GM19468 (cell line): ENCODE data around the gene GPX3.

Experiments used
- ATAC-seq: cut with Tn5 transposase; IDR thresholded peaks from one replicate; pipeline ENCODE4 v1.9.1; 2021; ENCODE audit warnings: mild to moderate bottlenecking, moderate library complexity, moderate number of reproducible peaks; ENCODE audit not compliant: unreplicated experiment; ENCODE audit errors: extremely low read depth

The GPX3 gene

DNA sequence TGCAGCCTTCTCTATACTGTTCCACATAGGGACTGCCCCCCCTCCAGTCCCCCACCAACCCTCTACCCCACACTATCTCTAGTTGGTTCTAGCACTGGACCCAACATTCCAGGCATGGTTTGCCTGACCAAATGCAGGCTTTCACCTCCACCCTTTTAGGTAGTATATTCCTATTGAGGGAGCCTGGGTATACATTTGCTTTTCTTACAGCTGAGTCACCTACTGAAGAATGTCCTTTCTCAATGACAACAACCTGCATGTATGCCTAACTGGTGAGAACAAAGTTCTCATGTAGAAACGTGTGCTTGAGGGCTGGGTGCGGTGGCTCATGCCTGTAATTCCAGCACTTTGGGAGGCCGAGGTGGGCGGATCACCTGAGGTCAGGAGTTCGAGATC lies 52.2 kb downstream of the GPX3 start:
- no peak for ATAC-seq

DNA sequence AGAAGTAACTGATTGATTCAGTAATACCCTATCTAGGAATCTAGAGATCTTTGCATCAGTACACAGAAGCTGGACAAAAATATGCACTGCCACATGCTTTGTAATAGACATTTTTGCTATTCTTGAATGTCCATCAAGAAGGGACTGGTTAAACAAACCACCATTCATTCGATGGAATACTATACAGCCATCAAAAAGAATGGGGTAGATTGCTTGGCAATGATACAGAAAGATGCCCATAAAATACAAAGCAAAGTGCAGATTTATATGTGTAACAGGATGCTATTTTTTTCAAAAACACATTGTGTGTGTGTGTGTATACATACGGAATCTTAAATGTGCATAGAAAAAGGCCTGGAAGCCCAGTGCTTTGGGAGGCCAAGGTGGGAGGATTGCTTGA lies 52.9 kb downstream of the GPX3 start:
- no peak for ATAC-seq

DNA sequence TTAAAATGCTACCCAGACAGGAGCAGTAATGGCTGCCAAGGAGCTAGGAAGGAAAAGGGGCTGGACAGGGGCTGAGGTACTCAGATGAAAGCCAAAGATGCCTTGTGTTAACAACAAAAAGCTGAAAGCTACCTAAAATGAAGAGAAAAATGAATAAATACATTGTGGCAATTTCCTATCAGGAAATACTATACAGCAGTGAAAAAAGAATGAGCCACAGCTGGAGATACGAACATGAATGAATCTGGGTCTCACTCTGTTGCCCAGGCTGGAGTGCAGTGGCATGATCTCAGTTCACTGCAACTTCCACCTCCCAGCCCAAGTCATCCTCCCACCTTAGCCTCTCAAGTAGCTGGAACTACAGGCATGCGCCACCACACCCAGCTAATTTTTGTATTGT lies 54.2 kb downstream of the GPX3 start:
- no peak for ATAC-seq

DNA sequence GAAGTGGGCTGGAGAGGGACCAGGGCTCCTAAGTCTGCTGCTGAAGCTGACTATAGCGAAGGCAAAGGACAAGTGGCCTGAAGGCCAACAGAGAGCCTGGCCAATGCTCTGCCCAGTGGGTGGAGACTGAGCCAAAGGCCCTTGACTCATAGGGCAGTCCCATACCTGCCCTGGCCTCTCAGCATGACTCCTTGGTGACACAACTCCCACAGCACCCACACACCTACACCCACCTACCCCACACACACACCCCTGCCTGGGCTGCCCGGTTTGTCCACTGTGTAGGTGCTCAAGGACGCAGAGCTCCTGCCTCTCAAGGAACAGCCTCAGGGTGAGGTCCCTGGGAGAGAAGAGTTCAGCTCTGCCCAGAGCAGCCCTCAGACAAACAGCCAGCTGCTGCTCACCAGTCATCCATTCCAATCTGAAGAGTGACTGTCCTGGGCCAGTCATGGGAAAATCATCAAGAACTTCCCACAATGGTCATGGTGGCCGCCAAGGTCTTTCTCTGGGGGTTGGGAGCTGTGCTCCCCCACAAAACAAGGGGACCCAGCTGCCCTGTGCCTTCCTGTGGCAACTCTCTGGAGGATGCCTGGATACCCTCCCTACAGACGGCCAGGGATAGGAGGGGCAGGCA lies 55.4 kb downstream of the GPX3 start:
- no peak for ATAC-seq

DNA sequence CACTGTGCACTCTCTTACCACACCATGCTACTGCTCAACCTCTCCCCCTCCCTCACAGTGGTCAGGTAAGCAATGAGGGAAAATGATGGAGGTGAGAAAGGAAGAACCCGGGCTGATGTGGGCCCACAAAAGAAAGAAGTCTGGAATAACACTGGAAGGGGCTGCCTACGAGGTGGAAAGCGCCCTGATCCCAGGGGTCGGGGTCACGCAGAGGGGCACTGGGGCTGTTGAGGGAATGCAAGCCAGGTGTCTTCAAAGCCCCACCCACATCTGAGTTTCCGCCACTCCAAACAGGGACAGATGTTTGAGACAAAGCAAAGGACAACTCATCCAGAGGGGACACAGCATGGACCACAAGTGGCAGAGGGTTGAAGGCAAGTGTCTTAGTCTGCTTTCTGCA lies 56.2 kb downstream of the GPX3 start:
- ATAC-seq = no peak

DNA sequence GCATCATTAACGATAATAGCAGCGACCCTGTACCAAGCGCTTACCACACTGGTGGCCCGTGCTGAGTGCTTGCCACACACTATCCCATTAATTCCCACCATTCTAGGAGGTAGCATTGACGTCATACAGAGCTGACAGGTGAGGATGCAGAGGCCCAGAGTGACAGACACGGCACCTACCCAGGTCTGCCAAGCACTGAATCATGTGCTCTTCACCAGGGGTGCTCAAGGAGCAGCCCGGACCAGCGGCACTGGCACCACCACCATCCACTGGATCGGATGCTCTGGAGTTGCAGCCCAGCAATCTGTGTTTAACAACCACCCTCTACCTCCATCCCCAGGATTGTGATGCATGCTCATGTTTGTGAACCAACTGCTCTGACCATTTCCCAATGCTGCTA lies 57.0 kb downstream of the GPX3 start:
- ATAC-seq = no peak

DNA sequence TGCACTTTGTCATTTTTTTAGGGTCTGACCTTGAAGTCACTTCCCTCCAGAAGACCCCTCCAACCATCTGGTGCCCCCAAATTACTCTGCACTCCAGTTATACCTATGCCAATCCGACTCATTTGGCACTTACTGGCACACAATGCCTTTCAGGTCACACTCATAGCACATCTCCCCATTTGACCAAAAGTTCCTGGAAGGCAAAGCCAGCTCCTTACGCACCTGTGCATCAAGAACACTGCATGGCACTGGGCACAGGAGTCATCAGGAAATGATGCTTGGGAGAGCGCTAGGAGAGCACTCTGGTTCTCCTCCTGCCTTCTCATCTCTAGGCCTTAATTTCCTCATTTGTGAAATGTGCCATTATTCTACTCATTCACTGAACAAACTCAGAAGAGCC lies 57.6 kb downstream of the GPX3 start:
- no peak for ATAC-seq
